Measurements from ENCODE around the gene TULP1. TPM values are rescaled to one million over a fixed set of nuclear protein-coding genes. Genes with fewer than 3 reads are reported as not detected.

The TULP1 gene
- total RNA-seq, 1 experiment from 2014 or later, result not detected

DNA sequence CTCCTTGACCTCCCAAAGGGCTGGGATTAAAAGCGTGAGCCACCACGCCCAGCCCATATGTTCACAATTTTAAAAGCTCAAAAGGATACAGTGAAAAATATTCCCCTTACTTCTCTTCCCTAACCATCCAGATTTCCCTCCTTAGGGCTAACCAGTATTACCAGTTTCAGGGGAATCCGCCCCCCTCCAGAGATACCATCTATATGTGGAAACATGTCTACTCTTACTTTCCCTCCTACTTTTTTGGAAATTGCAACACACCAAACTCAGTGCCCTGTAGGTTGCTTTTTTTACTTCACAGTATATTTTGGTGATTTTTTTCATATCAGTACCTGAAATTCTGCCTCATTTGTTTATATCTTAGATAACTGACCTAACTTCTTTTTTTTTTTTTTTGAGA, 51.4 kb downstream of the TULP1 start:
- no peaks in the 10 kb centered on the region; the same call in 1 of the 2 replicates for H3K36me3 ChIP-seq (ENCODE audit: low read depth, low read length)
- H3K27me3 ChIP-seq (ENCODE audit: low read length), result no peaks in the 10 kb centered on the region
- peaks cover 3% of the 10 kb centered on the region; the same call in 1 of the 2 replicates for H3K4me1 ChIP-seq (ENCODE audit: insufficient read depth, low read length)
- intact Hi-C loops (cut with micrococcal nuclease), result no loop called here
- no peak for ATAC-seq
- no peak overlapping the region for H3K27ac ChIP-seq (ENCODE audit: low read length)
- H3K9me2 ChIP-seq (replicated peaks; ENCODE audit: low read length), result no peaks in the 10 kb centered on the region
- H3K79me2 ChIP-seq (ENCODE audit: low read length), result no peaks in the 10 kb centered on the region
- H3K4me2 ChIP-seq (ENCODE audit: low read length), result no peak overlapping the region
- ChIA-PET CTCF (no interaction called here), POLR2A (ENCODE audit: unreplicated experiment) (no interaction called here)
- peak; percentile 68 for DNase-seq
- no peaks in the 10 kb centered on the region for H3K9me3 ChIP-seq (ENCODE audit: low read length)
- H2AFZ ChIP-seq (ENCODE audit: low read length), result no peak overlapping the region
- no peak overlapping the region for H3K4me3 ChIP-seq (ENCODE audit: low read length)
- H3F3A ChIP-seq (ENCODE audit: low read length, unreplicated experiment), result no peaks in the 10 kb centered on the region
- TF ChIP-seq, protein P1, sequence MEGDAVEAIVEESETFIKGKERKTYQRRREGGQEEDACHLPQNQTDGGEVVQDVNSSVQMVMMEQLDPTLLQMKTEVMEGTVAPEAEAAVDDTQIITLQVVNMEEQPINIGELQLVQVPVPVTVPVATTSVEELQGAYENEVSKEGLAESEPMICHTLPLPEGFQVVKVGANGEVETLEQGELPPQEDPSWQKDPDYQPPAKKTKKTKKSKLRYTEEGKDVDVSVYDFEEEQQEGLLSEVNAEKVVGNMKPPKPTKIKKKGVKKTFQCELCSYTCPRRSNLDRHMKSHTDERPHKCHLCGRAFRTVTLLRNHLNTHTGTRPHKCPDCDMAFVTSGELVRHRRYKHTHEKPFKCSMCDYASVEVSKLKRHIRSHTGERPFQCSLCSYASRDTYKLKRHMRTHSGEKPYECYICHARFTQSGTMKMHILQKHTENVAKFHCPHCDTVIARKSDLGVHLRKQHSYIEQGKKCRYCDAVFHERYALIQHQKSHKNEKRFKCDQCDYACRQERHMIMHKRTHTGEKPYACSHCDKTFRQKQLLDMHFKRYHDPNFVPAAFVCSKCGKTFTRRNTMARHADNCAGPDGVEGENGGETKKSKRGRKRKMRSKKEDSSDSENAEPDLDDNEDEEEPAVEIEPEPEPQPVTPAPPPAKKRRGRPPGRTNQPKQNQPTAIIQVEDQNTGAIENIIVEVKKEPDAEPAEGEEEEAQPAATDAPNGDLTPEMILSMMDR (conservative IDR thresholded peaks at IDR 0.05; ENCODE audit: low read depth, low read length), result no peak
- no peak for TF ChIP-seq EZH2 (IDR thresholded peaks at IDR 0.05; ENCODE audit: low read length, unreplicated experiment)
- no peak for TF ChIP-seq EZH2phosphoT487 (IDR thresholded peaks at IDR 0.05; ENCODE audit: borderline replicate concordance, low read length)
- no TSS peak for BruUV-seq (replicated peaks)
- H4K20me1 ChIP-seq (ENCODE audit: low read length), result no peaks in the 10 kb centered on the region
- H3K9ac ChIP-seq (ENCODE audit: low read length), result no peak overlapping the region

DNA sequence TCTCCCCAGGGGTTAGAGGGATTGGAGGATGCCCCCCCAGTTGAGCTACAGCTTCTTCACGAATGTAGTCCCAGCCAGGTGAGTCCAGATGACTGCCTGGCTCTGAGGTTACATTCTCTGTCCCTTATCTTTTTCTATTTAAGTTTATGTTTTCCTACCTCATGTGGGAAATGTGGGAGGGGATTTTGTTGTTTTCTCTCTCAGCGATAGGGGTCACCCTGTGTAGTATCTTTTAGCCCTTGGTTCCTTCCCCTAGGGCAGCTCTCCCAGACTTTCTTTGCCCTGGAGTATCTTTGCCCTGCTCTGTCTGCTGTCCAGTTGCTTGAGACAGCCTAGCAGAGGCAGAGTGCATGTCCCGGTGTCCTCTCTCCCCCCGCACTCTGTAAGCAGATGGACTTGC, 54.8 kb downstream of the TULP1 start:
- Histone ChIP-seq H3K27ac (ENCODE audit: low read length) (no peak overlapping the region), H3K27me3 (ENCODE audit: low read length) (no peaks in the 10 kb centered on the region), H3K4me3 (ENCODE audit: low read length) (no peak overlapping the region), H3K4me1 (ENCODE audit: insufficient read depth, low read length) (peaks cover 13% of the 10 kb centered on the region), H3F3A (ENCODE audit: low read length, unreplicated experiment) (no peaks in the 10 kb centered on the region), H3K9ac (ENCODE audit: low read length) (no peak overlapping the region), H3K79me2 (ENCODE audit: low read length) (peaks cover 21% of the 10 kb centered on the region), H2AFZ (ENCODE audit: low read length) (no peak overlapping the region), H3K9me2 (replicated peaks; ENCODE audit: low read length) (no peaks in the 10 kb centered on the region), H3K9me3 (ENCODE audit: low read length) (no peaks in the 10 kb centered on the region), H4K20me1 (ENCODE audit: low read length) (no peaks in the 10 kb centered on the region), H3K36me3 (ENCODE audit: low read depth, low read length) (no peaks in the 10 kb centered on the region; the same call in 1 of the 2 replicates), H3K4me2 (ENCODE audit: low read length) (no peak overlapping the region)
- ChIA-PET CTCF (no interaction called here), POLR2A (ENCODE audit: unreplicated experiment) (no interaction called here)
- intact Hi-C loops (cut with micrococcal nuclease), result no loop called here
- TF ChIP-seq EZH2phosphoT487 (IDR thresholded peaks at IDR 0.05; ENCODE audit: borderline replicate concordance, low read length) (no peak), EZH2 (IDR thresholded peaks at IDR 0.05; ENCODE audit: low read length, unreplicated experiment) (no peak)
- TF ChIP-seq, protein P1 (conservative IDR thresholded peaks at IDR 0.05; ENCODE audit: low read depth, low read length), result no peak
- no TSS peak for BruUV-seq (replicated peaks)
- DNase-seq, result no peak
- no peak for ATAC-seq

DNA sequence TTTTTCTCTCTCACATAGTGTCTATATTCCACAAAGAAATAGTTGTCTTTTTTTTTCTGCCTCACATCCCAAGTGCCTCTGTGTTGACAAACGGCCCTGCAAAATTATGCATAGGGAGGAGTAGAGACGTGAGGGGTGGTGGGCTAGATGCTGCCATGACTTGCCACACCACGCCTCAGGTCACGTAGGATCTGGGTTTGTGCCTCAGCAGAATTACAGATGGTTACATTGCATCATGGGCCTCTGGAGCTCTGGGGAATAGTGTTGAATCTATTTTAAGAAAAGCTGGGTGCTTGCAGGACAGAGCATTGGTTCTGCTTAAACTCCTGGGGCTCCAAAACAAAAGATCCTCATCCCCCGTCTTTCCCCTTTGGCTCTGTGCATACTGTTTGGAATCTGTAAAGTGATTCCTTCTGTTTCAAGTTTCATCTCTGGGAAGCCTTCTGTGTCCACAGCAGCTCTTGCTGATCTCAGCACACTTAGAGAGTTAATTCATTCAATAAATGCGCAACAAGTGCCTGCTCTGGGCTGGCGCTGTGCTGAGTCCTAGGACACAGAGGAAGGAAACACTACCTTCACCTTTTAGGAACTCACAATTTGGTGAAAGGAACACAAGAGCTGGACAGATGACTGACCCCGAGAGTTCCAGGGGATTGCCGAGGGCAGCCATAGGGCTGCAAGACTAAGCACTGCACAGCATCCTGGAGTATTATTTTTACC, 58.1 kb downstream of the TULP1 start:
- H3K27ac ChIP-seq (ENCODE audit: low read length), result no peak overlapping the region
- CTCF ChIA-PET, result no interaction called here

More for the DNA sequence above, 58.1 kb downstream of the TULP1 start:
- Histone ChIP-seq H3K9me3 (ENCODE audit: low read length) (no peaks in the 10 kb centered on the region), H3K27me3 (ENCODE audit: low read length) (no peaks in the 10 kb centered on the region), H2AFZ (ENCODE audit: low read length) (no peak overlapping the region), H3K36me3 (ENCODE audit: low read depth, low read length) (no peaks in the 10 kb centered on the region; the same call in 1 of the 2 replicates), H3K4me1 (ENCODE audit: insufficient read depth, low read length) (peaks cover 16% of the 10 kb centered on the region), H4K20me1 (ENCODE audit: low read length) (no peaks in the 10 kb centered on the region), H3K9ac (ENCODE audit: low read length) (no peak overlapping the region), H3K79me2 (ENCODE audit: low read length) (peaks cover 24% of the 10 kb centered on the region), H3K4me2 (ENCODE audit: low read length) (peak overlapping the region; percentile 80), H3K4me3 (ENCODE audit: low read length) (no peak overlapping the region), H3K9me2 (replicated peaks; ENCODE audit: low read length) (no peaks in the 10 kb centered on the region), H3F3A (ENCODE audit: low read length, unreplicated experiment) (no peaks in the 10 kb centered on the region)
- DNase-seq (no peak), ATAC-seq (no peak)
- no peak for TF ChIP-seq EZH2phosphoT487 (IDR thresholded peaks at IDR 0.05; ENCODE audit: borderline replicate concordance, low read length)
- intact Hi-C loops (cut with micrococcal nuclease), result no loop called here
- POLR2A ChIA-PET (ENCODE audit: unreplicated experiment), result no interaction called here
- BruUV-seq (replicated peaks), result no TSS peak
